ENCODE results near the gene KLHL1.

GRCh38 chr13:69809152-69809551 is 299.1 kb downstream of the KLHL1 start:
- no peak for TF ChIP-seq POLR2A (IDR thresholded peaks at IDR 0.05)
- TF ChIP-seq CTCF (IDR thresholded peaks at IDR 0.05 in 8 of 11, conservative IDR thresholded peaks at IDR 0.05 in 3 of 11) = no peak
- no peak for TF ChIP-seq POLR2AphosphoS5 (IDR thresholded peaks at IDR 0.05)

Measured in spleen (tissue), 7 donors.